H1 (cell line): ENCODE measurements around the gene OR14K1. TPM values are rescaled to one million over a fixed set of nuclear protein-coding genes. Genes with fewer than 3 reads are reported as not detected.

Experiments
- CTCF ChIA-PET: fragments of 300-600 bp; sonication (Branson Sonifier 250); formaldehyde crosslinking; loops from one replicate; lab custom pipeline; 2021; ENCODE audit not compliant: partially characterized antibody; lab: Charles Lee
- POLR2A ChIA-PET: fragments of 300-600 bp; sonication (Branson Sonifier 250); formaldehyde crosslinking; loops from one replicate; lab custom pipeline; 2021; ENCODE audit warnings: inconsistent platforms; ENCODE audit not compliant: partially characterized antibody; lab: Charles Lee
- DNase-seq, 2 experiments: peaks; one replicate each; pipeline versions ENCODE4 v3.0.0 to v3.0.0-alpha.2; 2010 to 2022; ENCODE audit warnings: low spot score in 2 of 2, low read depth in 1 of 2, mixed read lengths in 1 of 2
- FAIRE-seq: peaks from 2 replicates; lab custom pipeline; 2011; peaks lifted over from hg19 to GRCh38; lab: Jason Lieb, UNC
- H2AFZ ChIP-seq: 2 replicates; pipeline ENCODE4 v1.8.1; 2012; ENCODE audit warnings: low read length, inconsistent platforms
- H2AK5ac ChIP-seq: 2 replicates; pipeline ENCODE4 v1.6.1; 2013; ENCODE audit warnings: low read depth, low read length
- H2BK120ac ChIP-seq: replicated peaks from 2 replicates; pipeline ENCODE3; 2013; ENCODE audit warnings: low read depth, low read length, inconsistent platforms
- H2BK12ac ChIP-seq: 2 replicates; pipeline ENCODE4 v1.6.1; 2013; ENCODE audit warnings: low read depth, low read length
- H2BK15ac ChIP-seq: 2 replicates; pipeline ENCODE4 v1.6.1; 2013; ENCODE audit warnings: low read length
- H2BK20ac ChIP-seq: 2 replicates; pipeline ENCODE4 v1.6.1; 2013; ENCODE audit warnings: low read length
- H2BK5ac ChIP-seq: 2 replicates; pipeline ENCODE4 v1.6.1; 2013; ENCODE audit warnings: low read depth, low read length
- H3K14ac ChIP-seq: 2 replicates; pipeline ENCODE4 v1.6.1; 2013; ENCODE audit warnings: inconsistent platforms; ENCODE audit not compliant: insufficient read length
- H3K18ac ChIP-seq: 2 replicates; pipeline ENCODE4 v1.6.1; 2013; ENCODE audit warnings: low read length; ENCODE audit errors: extremely low read depth
- H3K23ac ChIP-seq: 2 replicates; pipeline ENCODE4 v1.6.1; 2013; ENCODE audit warnings: inconsistent platforms; ENCODE audit not compliant: insufficient read length
- H3K23me2 ChIP-seq: 2 replicates; pipeline ENCODE4 v1.6.1; 2013; ENCODE audit warnings: low read depth, low read length
- H3K27ac ChIP-seq: 2 replicates; pipeline ENCODE4 v1.6.1; 2011; ENCODE audit warnings: low read depth, low read length, inconsistent platforms
- H3K27me3 ChIP-seq, 4 experiments: replicated peaks in 1 of 4; 1 replicate in 1 of 4; 2 replicates in 3 of 4; pipeline versions ENCODE4 v1.6.1 to v1.8.1; 2011 to 2013; ENCODE audit warnings: low read length in 3 of 4, mild to moderate bottlenecking in 3 of 4, inconsistent platforms in 2 of 4, mixed read lengths in 2 of 4, moderate library complexity in 1 of 4; ENCODE audit not compliant: control insufficient read depth in 3 of 4, insufficient read depth in 3 of 4; ENCODE audit errors: extremely low read depth in 1 of 4
- H3K36me3 ChIP-seq, 4 experiments: 2 replicates each; pipeline versions ENCODE4 v1.6.1 to v1.8.1; 2011 to 2013; ENCODE audit warnings: mild to moderate bottlenecking in 4 of 4, low read length in 3 of 4, moderate library complexity in 2 of 4, control low read depth in 1 of 4, inconsistent platforms in 1 of 4; ENCODE audit not compliant: insufficient read depth in 4 of 4, control insufficient read depth in 2 of 4
- H3K4ac ChIP-seq: replicated peaks from 2 replicates; pipeline ENCODE3; 2013; ENCODE audit warnings: low read length, low read depth, mixed read lengths, inconsistent platforms; ENCODE audit not compliant: insufficient read length
- H3K4me1 ChIP-seq, 4 experiments: replicated peaks in 1 of 4; 1 replicate in 1 of 4; 2 replicates in 3 of 4; pipeline versions ENCODE4 v1.6.1 to v1.8.1; 2011 to 2013; ENCODE audit warnings: low read length in 3 of 4, inconsistent platforms in 2 of 4, mixed read lengths in 1 of 4; ENCODE audit not compliant: insufficient read depth in 4 of 4, control insufficient read depth in 3 of 4
- H3K4me2 ChIP-seq, 2 experiments: 2 replicates each; pipeline versions ENCODE4 v1.6.1 to v1.8.1; 2011 to 2013; ENCODE audit warnings: low read depth in 2 of 2, low read length in 2 of 2, control low read depth in 1 of 2, inconsistent platforms in 1 of 2, mild to moderate bottlenecking in 1 of 2; ENCODE audit not compliant: insufficient read depth in 1 of 2
- H3K4me3 ChIP-seq, 4 experiments: fragments of 200-600, 300-600 bp in 1 of 4; sonication (generic), shearing (Covaris generic), sonication (Bioruptor Twin) in 1 of 4; 2 replicates each; pipeline versions ENCODE4 v1.5.1 to v1.8.1; 2011 to 2016; ENCODE audit warnings: low read length in 4 of 4, low read depth in 3 of 4, control low read depth in 2 of 4, inconsistent platforms in 2 of 4, mild to moderate bottlenecking in 2 of 4, mixed read lengths in 1 of 4, moderate library complexity in 1 of 4; ENCODE audit not compliant: insufficient read depth in 2 of 4; ENCODE audit errors: extremely low read depth in 1 of 4
- H3K56ac ChIP-seq: replicated peaks from 2 replicates; pipeline ENCODE3; 2013; ENCODE audit warnings: low read depth, mild to moderate bottlenecking, mixed read lengths, low read length, inconsistent platforms; ENCODE audit not compliant: insufficient read length
- H3K79me1 ChIP-seq: 2 replicates; pipeline ENCODE4 v1.6.1; 2013; ENCODE audit warnings: low read depth, low read length, control low read depth
- H3K79me2 ChIP-seq, 2 experiments: 2 replicates each; pipeline versions ENCODE4 v1.6.1 to v1.8.1; 2012 to 2013; ENCODE audit warnings: low read length in 2 of 2, mild to moderate bottlenecking in 2 of 2, inconsistent platforms in 1 of 2; ENCODE audit not compliant: insufficient read depth in 2 of 2, control insufficient read depth in 1 of 2
- H3K9ac ChIP-seq, 4 experiments: replicated peaks in 1 of 4; 1 replicate in 1 of 4; 2 replicates in 3 of 4; pipeline versions ENCODE4 v1.6.1 to v1.8.1; 2011 to 2013; ENCODE audit warnings: low read depth in 3 of 4, low read length in 3 of 4, control low read depth in 2 of 4, mild to moderate bottlenecking in 2 of 4, moderate library complexity in 2 of 4, inconsistent platforms in 1 of 4; ENCODE audit errors: extremely low read depth in 1 of 4
- H3K9me3 ChIP-seq, 2 experiments: 2 replicates each; pipeline versions ENCODE4 v1.6.1 to v1.8.1; 2012 to 2013; ENCODE audit warnings: mild to moderate bottlenecking in 2 of 2, moderate library complexity in 2 of 2, control low read depth in 1 of 2, inconsistent platforms in 1 of 2, low read depth in 1 of 2, low read length in 1 of 2, mixed read lengths in 1 of 2; ENCODE audit not compliant: insufficient read depth in 2 of 2
- H4K20me1 ChIP-seq, 2 experiments: replicated peaks in 1 of 2; 2 replicates each; pipeline versions ENCODE3 to v1.8.1; 2011 to 2013; ENCODE audit warnings: inconsistent platforms in 2 of 2, low read length in 2 of 2, mild to moderate bottlenecking in 1 of 2; ENCODE audit not compliant: insufficient read depth in 2 of 2, control insufficient read depth in 1 of 2
- H4K5ac ChIP-seq: 2 replicates; pipeline ENCODE4 v1.6.1; 2013; ENCODE audit warnings: low read length, low read depth, mixed read lengths, inconsistent platforms; ENCODE audit not compliant: insufficient read length
- H4K8ac ChIP-seq: 2 replicates; pipeline ENCODE4 v1.8.0; 2013; ENCODE audit warnings: mild to moderate bottlenecking, moderate library complexity, low read length, inconsistent platforms; ENCODE audit not compliant: insufficient read depth; ENCODE audit errors: extremely low read depth
- H4K91ac ChIP-seq: replicated peaks from 2 replicates; pipeline ENCODE3; 2013; ENCODE audit warnings: low read length, mixed read lengths, inconsistent platforms; ENCODE audit not compliant: insufficient read length
- USF2 ChIP-seq: IDR thresholded peaks from 2 replicates; pipeline ENCODE4 v1.6.1; 2011; ENCODE audit warnings: low read length, improper control_type of control experiment
- ZNF274 ChIP-seq: IDR thresholded peaks from 2 replicates; pipeline ENCODE4 v1.7.0; 2012; ENCODE audit warnings: low read length, borderline replicate concordance; ENCODE audit errors: extremely low read depth
- WGBS, 2 experiments: shearing (Covaris generic) in 1 of 2; methylation state at CpG; one replicate each; pipeline versions ENCODE4 v1.1.6 to v1.1.7; 2013 to 2015; ENCODE audit warnings: low lambda C conversion rate in 2 of 2, mixed read lengths in 2 of 2, inconsistent platforms in 1 of 2, low coverage in 1 of 2, missing lambda C conversion rate in 1 of 2; ENCODE audit not compliant: insufficient replicate concordance in 2 of 2, insufficient coverage in 1 of 2, insufficient read length in 1 of 2; ENCODE audit errors: extremely low coverage in 1 of 2, missing lambda C conversion rate in 1 of 2; 5-methylcytosine and 5-hydroxymethylcytosine counted together
- polyA plus RNA-seq, 7 experiments: library from polyadenylated mRNA; depleted of rRNA in 3 of 7; stranded (reverse) in 5 of 7; unstranded in 2 of 7; fragments of >200 nt in 5 of 7; fragments of 200-250 nt in 2 of 7; gene quantifications; 1 replicate in 5 of 7; 2 replicates in 1 of 7; 4 replicates in 1 of 7; pipeline versions ENCODE4 v1.2.1 to v1.2.3, GENCODE V29; 2011 to 2013; ENCODE audit warnings: missing spikeins in 2 of 7, mixed read lengths in 2 of 7
- total RNA-seq: library from RNA; stranded (reverse); fragmentation: NEBNext Ultra II Directional; extraction: Animal tissue kit (Norgen Biotek cat#: 25700); gene quantifications from 2 replicates; pipeline ENCODE4 v1.2.1, GENCODE V29; 2021
- TF ChIP-seq, protein P1 (sequence below): IDR thresholded peaks from 2 replicates; pipeline ENCODE4 v1.6.1; 2012; ENCODE audit warnings: low read length, inconsistent platforms

OR14K1 gene
- total and polyA plus RNA-seq, 2 of the 8 experiments (the other 6 are each of a cell fraction or from before 2014, with no cell fraction given): not detected

DNA sequence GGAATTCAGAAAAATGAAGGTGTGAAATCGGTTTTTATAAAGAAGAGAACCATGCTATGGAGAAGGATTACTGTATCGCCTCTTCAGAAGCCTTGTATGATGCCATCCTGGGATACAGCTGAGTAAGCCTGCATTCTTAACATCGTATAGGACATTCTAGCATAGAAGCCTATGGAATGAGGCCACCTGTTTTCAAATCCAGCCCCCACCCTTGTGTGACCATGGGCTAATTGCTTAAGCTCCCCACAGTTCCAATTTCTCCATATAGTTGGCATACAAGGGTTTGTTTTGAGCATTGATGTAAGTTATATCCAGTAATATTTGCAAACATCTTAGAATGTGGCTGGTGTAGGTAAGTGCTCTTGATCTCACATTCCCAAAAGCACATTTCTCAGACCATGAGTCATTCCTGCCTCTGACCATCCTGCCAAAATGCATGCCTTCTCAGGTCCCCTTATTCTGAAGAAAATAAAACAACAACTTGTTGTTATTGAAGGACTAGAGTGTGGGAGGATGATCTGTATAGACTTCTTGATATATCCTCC lies 8.0 kb downstream of the OR14K1 start:
- peaks cover 57 to 62% of the 10 kb centered on the region in 2 experiments for H3K9me3 ChIP-seq
- H3K79me1 ChIP-seq: no peaks in the 10 kb centered on the region
- TF ChIP-seq, protein P1, sequence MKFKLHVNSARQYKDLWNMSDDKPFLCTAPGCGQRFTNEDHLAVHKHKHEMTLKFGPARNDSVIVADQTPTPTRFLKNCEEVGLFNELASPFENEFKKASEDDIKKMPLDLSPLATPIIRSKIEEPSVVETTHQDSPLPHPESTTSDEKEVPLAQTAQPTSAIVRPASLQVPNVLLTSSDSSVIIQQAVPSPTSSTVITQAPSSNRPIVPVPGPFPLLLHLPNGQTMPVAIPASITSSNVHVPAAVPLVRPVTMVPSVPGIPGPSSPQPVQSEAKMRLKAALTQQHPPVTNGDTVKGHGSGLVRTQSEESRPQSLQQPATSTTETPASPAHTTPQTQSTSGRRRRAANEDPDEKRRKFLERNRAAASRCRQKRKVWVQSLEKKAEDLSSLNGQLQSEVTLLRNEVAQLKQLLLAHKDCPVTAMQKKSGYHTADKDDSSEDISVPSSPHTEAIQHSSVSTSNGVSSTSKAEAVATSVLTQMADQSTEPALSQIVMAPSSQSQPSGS: no peak
- no peak for TF ChIP-seq USF2
- TF ChIP-seq ZNF274: no peak
- no peak overlapping the region for H2BK15ac ChIP-seq
- FAIRE-seq (no peak), DNase-seq (no peak)
- H2AK5ac ChIP-seq: no peak overlapping the region
- no peak overlapping the region for H3K14ac ChIP-seq
- H2AFZ ChIP-seq: no peak overlapping the region
- no peak overlapping the region for H2BK5ac ChIP-seq
- H3K23me2 ChIP-seq: no peaks in the 10 kb centered on the region
- no peak overlapping the region for H2BK20ac ChIP-seq
- H2BK12ac ChIP-seq: no peak overlapping the region
- no peaks in the 10 kb centered on the region for H3K4me1 ChIP-seq
- H3K36me3 ChIP-seq: no peaks in the 10 kb centered on the region
- no peak overlapping the region for H4K8ac ChIP-seq
- no peak overlapping the region for H3K4me2 ChIP-seq
- CTCF ChIA-PET: interaction anchor here (1.5 kb wide), 1 partner anchor 66 kb away, joined by 3 read pairs; no protein-coding TSS in a partner anchor
- no peak overlapping the region for H3K27ac ChIP-seq
- H3K23ac ChIP-seq: no peak overlapping the region
- WGBS, 2 experiments: 64% methylated on average over 3 of the region's 3 CpGs; no CpG with 5 or more reads in 1 of the 2 experiments
- H4K5ac ChIP-seq: no peak overlapping the region
- no peaks in the 10 kb centered on the region for H4K20me1 ChIP-seq
- POLR2A ChIA-PET: no interaction called here
- no peak overlapping the region for H3K4me3 ChIP-seq
- H4K91ac ChIP-seq: no peak overlapping the region
- H2BK120ac ChIP-seq: no peak overlapping the region
- H3K9ac ChIP-seq: no peak overlapping the region
- no peak overlapping the region for H3K56ac ChIP-seq
- H3K27me3 ChIP-seq: no peaks in the 10 kb centered on the region
- no peak overlapping the region for H3K18ac ChIP-seq
- no peak overlapping the region for H3K4ac ChIP-seq
- H3K79me2 ChIP-seq: no peaks in the 10 kb centered on the region
